NCI-H1105 treated with DMSO at 0.1 percent for 48 hours (cell line): ENCODE measurements around the gene PGGHG.
"Not testable (repeated sequence)": the region's sequence is repeated elsewhere in the genome, so short reads cannot be mapped to it uniquely, and the experiment has no call there.

Experiments used
- DNase-seq: peaks from one replicate; lab custom pipeline; 2025; lab: John Stamatoyannopoulos, UW

The PGGHG gene

DNA sequence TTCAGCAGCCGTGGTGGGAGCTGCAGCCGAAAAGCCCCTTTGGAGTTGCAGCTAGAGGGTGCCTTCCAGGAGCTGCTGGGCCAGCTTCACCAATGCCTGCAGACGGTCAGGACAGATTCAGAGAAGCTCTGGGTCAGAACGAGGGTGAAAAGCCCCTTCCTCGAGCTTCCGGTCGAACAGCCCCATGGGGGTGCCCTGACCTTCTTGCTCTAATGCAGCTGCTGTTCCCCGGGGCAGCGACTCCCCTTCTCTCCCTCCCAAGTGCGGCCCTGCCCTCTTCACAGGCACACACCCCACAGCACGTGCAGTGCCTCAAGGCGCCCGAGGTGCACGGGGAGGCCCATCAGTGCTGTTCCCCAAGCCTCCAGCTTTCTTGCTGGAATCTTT lies 41.4 kb downstream of the PGGHG start:
- DNase-seq: no peak

DNA sequence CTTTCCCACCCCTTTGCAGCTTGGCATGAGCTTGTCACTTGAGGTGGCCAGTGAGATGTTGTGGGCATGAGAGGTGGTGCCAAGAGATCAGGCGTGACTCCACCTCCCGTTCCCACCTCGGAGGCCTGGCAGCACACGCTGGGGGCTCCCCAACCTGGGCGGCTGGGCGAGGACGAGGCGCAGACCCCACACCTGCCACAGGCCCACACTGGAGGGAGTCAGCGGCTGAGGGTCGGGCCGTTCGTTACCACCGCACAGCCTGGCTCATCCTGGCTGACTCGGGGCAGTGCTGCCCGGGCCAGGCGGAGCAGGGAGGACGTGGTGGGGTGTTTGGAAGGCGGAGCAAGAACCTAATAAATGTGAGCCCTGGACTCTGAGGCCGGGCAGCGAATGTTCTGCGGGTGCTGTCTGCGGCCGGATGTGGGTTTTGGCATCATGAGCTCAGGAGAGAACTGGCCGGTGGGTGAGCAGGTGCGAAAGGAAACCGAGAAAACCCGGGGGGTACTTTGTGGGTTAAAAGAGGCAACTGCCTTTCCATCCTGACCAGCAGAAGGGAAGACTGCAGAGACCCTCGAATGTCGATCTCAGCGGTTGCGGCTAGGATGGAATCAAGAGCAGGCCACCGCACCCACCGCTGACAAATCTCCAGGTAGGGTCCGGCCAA lies 41.9 kb downstream of the PGGHG start:
- DNase-seq: no peak

DNA sequence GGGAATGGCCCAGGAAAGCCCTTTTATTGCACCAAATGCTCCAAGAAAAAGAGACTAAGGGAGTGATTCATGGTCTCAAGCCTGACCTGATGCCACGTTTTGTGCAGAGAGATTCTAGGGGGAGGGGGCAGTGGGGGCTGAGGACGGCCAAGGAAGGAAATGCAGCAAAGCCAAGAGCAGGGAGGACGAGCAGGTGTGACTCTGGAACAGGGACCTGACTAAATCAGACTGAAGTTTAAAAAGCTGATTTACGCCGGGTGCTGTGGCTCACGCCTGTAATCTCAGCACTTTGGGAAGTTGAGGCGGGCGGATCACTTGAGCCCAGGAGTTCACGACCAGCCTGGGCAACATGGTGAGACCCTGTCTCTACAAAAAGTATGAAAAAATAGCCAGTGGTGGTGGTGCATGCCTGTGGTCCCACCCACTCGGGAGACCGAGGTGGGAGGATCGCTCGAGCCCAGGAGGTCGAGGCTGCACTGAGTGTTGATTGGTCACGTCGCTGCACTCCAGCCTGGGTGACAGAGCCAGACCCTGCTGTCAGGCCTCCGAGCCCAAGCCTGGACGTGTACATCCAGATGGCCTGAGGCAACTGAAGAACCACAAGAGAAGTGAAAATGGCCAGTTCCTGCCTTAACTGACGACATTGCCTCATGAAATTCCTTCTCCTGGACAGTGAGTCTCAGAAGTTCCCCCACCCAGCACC lies 42.6 kb downstream of the PGGHG start:
- no peak for DNase-seq

DNA sequence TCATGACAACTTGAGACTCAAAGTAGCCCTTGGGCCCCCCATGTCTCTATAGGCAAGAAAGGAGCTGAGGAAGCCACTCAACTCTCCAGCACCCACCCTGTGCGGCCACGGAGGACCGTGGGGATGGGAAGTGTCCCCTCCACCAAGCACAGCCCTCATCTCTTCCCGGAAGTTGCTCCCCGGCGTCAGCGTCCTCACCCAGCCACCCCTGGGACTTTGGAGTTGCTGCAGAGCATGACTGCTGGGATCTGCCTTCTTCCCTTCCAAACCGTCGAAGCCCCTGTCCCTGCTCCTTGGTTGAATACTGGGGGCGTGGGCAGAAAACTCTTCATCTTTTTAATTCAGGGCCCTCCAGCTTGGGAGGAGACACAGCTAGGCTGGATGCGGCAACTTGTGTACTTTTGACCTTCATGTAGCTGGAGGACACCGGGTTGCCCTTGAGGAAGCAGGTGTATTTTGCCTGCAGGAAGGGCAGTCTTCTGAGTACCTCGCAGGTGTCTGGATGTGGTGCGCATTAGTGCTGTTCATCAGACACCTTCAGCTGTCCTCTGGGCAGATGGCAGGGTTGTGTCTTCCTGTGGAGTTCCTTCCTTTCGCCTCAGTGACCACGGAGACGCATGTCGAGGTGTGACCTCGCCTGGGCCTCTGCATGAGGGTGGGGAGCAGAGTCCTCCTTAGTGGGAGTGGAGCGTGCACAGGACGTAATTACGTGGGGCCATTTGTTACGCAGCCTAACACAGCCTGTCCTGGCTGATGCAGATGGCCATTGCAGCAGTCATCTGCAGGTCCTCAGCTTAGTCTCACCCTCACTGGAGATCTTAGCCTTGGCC lies 43.9 kb downstream of the PGGHG start:
- DNase-seq: no peak

DNA sequence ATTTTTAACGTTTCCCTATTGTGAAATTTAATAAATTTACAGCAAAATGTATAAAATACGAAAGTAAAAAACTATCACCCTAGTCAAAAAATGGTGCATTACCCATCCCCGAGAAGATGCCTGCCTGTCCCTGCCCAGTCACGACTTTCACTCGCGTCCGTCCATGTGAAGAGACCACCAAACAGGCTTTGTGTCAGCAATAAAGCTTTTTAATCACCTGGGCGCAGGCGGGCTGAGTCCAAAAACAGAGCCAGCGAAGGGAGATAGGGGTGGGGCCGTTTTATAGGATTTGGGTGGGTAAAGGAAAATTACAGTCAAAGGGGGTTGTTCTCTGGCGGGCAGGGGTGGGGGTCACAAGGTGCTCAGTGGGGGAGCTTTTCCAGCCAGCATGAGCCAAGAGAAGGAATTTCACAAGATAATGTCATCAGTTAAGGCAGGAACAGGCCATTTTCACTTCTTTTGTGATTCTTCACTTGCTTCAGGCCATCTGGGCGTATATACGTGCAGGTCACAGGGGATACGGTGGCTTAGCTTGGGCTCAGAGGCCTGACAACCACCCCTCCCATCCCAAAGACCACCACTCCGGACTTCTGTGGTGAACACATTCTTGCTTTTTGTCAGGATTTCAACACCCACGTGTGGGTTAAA lies 44.8 kb downstream of the PGGHG start:
- not testable (repeated sequence) for DNase-seq

DNA sequence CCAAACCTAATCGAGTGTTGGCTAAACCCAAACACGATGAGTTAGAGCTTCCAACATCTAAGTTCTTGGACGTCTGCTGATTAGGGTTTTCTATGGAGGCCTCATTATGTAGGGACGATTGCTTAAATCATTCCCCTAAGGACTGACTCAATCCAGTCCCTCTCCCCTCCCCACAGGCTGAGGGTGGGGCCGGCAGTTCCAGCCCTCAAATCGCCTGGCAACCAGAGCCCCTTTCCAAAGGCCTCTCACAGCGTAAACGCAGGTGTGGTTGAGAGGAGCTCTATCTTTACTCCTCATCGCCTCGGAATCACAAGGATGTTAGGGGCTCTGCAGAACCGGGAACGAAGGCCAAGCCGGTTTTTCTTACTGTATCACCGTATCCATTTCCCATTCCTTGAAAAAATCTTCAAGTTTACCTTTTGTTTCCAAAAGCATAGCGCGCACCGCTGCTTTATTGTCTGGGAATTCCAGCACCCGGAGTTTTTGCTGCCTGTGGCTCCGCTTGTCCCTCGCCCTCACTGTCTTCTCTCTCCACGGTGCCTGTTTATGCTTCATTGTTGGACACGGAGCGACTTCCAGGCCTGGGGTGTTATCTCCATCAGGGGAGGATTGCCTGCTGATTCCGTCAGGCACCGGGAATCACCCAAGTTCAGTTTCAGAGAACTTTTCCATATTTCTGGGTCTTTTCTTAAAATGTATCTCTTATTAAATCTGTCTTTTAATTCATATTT lies 45.5 kb downstream of the PGGHG start:
- no peak for DNase-seq

DNA sequence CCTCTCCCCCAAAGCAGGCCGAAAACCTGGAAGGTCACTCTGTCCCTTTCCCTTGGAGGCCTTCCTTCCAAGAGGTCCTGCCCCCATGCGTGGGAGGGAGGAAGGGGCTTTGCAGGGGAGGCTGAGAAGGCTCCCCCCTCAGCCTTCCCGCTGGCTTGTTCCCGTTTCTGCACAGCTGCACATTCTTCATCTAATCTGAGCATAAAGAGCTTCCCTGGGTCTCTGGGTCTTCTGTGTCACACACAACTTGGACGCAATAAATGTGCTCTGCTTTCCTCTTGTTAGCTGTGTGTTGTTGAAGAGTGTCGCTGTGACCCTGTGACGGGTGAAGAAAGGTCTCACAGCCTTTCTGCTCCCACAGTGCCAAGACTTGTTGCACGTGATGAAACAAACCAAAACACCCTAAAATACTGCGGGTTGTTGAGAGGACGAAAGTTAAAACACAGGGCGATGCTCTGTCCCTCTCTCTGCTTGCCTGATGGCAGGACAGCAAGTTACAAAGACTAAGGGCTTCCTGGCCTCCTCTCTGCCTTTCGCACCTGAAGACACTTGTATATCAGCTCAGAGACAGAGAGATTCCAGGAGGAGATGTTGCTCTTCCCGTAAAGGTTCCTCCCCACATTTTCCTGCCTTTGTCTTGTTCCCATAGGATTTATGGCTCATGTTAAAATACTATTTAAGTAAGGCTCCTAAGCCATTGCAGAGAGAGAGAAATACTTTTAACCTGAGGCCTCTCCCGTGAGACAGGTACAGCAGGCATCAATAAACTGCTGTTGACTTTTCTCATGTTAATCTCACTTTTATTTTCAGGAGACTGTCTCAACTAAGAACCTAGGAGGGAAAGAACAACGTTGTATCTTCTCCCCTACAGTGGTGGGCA lies 47.1 kb downstream of the PGGHG start:
- DNase-seq: no peak

DNA sequence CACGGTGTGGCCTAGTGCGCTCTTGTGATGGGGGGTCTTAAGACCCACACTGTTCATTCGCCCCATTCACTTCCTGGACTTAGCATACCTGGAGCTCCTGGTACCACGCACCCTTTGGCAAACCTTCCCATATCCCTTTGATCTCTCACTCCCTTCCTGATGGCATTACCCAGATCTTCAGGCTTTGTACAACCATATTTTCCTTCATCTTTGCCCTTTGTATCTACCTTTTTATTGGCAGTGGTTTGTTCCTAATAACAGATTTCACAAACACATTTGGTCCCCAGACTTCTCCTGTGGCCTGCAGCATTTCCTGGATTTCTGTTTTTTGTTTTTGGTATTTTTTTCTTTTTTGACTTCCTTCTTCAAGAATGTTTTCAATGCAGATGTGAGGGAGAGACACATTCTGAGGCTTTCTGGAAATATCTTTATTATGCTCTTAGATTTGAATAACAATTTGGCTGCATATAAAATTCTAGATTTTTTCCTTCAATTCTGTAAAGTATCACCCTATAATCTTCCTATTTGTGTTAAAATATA lies 47.8 kb downstream of the PGGHG start:
- DNase-seq: no peak

DNA sequence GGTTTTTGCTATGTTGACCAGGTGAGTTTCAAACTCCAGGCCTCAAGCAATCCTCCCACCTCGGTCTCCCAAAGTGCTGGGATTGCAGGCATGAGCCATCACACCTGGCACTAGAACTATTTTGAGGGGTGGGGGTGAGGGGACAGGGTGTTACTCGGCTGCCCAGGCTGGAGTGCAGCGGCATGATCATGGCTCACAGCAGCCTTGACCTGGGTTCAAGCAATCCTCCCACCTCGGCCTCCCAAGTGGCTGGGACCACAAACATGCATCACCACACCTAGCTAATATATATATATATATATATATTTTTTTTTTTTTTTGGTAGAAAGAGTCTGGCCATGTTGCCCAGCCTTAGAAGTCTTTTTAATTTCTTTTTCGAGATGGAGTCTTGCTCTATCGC lies 48.8 kb downstream of the PGGHG start:
- DNase-seq: no peak

DNA sequence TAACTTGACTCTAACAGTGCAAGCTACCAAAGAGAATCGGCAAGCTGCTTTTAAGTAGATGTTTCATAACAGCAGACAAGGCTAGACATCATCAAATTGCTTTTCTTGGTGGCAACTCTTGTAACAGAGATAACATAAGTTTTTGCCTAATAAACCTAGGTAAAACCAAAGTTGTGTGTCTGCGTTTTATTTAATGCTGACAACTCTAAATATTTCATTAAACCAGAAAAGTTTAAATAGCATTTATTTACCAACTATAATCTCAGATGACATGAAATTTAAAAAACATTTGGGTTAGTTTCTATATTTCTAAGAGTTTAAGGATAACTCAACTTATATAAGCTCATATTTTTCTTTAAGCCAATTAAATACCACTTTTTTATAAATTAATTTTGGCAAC lies 51.0 kb downstream of the PGGHG start:
- DNase-seq: no peak

DNA sequence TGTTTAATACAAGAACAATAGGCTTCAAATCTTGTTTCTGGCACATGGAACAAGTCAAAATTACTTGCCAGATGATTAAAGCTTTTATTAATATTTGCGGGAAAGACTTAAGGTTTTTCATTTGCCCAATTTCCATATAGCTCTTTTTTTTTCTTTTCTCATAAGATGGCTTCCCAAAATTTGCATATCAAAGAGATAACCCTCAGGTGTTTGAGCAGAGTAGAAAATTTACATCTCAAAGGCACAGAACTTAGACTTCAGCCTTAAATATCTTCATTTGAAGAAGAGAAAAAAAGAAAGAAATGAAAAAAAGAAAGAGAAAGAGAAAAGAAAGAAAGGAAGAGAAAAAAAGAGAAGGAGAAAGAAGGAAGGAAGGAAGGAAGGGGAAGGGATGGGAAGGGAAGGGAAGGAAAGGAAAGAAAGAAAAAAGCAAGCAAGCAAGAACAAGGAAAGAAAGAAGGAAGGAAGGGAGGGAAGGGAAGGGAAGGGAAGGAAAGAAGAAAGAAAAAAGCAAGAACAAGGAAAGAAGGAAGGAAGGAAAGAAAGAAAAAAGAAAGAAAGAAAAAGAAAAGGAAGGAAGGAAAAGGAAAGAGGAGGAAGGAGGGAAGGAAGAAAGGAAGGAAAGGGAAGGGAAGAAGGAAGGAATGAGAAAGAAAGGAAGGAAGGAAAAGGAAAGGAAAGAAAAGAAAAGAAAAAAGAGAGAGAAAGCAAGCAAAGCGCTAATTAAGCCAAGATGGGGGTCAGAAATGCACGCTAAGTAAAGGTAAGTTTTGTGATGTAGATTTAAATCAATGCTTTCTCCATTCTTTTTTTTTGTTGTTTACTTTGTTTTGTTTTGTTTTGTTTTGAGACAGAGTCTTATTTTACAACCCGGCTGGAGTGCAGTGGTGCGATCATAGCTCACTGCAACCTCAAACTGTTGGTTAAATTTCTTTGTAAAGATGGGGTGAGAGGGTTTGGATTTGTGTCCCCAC lies 51.9 kb downstream of the PGGHG start:
- DNase-seq: no peak

DNA sequence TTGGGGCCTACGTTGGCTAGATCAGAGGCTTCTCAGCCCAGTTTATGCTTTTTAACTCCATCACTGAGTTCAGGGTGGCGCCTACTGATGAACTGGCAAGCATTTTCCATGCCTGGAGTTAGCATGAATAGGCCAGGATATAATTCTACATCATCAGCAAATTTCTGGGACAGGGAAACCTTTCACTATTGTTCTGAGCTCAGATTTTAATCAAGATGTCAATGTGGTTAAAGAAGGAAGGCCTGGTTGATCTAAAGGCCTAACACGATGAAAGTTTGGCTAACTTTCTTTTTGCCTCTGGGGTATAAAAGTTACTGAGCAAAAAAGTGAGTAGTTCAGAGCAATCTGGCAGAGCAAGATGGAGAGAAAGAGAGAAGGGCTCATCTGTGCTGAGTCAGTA lies 53.4 kb downstream of the PGGHG start:
- no peak for DNase-seq

DNA sequence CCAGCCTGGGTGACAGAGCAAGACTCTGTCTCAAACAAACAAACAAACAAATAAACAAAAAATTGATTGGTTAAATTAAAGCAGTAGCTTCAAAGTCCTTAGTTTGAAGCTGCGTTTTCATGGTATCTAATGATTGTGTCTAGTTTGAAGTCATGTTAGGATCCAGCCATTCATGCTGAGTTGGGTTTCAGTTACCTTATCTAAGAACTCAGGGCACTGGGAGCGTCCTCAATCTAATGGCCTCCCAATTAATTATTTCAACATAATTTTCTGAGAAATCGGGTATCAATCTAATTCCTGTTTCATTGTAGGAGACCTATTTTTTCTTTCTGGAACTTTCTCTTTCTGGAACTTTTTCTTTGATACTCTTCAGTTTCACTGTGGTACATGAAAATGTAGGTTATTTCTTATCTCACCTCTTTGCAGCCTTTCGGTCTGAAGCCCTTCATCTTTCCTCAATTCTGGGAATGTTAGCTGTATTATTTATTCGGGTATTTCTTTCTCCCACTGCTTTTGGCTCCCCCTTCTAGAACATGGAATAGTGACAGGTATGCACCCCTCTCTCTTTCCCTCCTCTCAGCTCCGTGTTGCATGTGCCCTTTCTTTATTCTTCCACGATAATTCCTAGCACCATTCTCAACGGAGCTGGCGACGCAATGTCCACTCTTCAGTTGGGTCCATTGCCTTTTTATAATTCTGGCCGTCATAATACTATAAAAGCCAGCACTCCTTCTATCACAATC lies 56.1 kb downstream of the PGGHG start:
- DNase-seq: no peak
